Mesenchymal stem cell (in vitro differentiated cells and primary cell): Measurements from ENCODE around the gene NPW.

Source experiments
- DNase-seq: peaks from one replicate; pipeline ENCODE4 v3.0.0-alpha.2; 2013
- H2AFZ ChIP-seq: one replicate; pipeline ENCODE4 v1.6.1; 2013; ENCODE audit warnings: low read depth, mild to moderate bottlenecking, control low read depth, inconsistent platforms, low read length, moderate library complexity
- H2AK5ac ChIP-seq: 2 replicates; pipeline ENCODE4 v1.6.1; 2013; ENCODE audit warnings: low read length, moderate library complexity, mild to moderate bottlenecking, inconsistent platforms; ENCODE audit not compliant: severe bottlenecking
- H2BK120ac ChIP-seq: one replicate; pipeline ENCODE4 v1.6.1; 2013; ENCODE audit warnings: low read depth, mild to moderate bottlenecking, inconsistent platforms, low read length, moderate library complexity
- H2BK12ac ChIP-seq, 2 experiments: one replicate each; pipeline ENCODE4 v1.6.1; 2013; ENCODE audit warnings: inconsistent platforms in 2 of 2, low read length in 2 of 2, mild to moderate bottlenecking in 2 of 2, moderate library complexity in 2 of 2, control low read depth in 1 of 2
- H2BK15ac ChIP-seq: one replicate; pipeline ENCODE4 v1.6.1; 2013; ENCODE audit warnings: mild to moderate bottlenecking, low read depth, inconsistent platforms; ENCODE audit not compliant: poor library complexity, severe bottlenecking
- H2BK5ac ChIP-seq: 2 replicates; pipeline ENCODE4 v1.6.1; 2013; ENCODE audit warnings: low read depth, mild to moderate bottlenecking, low read length, control low read depth, inconsistent platforms; ENCODE audit not compliant: poor library complexity, severe bottlenecking
- H3K14ac ChIP-seq, 2 experiments: one replicate each; pipeline ENCODE4 v1.6.1; 2013; ENCODE audit warnings: inconsistent platforms in 2 of 2, low read length in 2 of 2, control low read depth in 1 of 2, mild to moderate bottlenecking in 1 of 2, moderate library complexity in 1 of 2
- H3K18ac ChIP-seq, 2 experiments: one replicate each; pipeline ENCODE4 v1.6.1; 2013; ENCODE audit warnings: inconsistent platforms in 2 of 2, low read length in 2 of 2, control low read depth in 1 of 2, low read depth in 1 of 2, mild to moderate bottlenecking in 1 of 2
- H3K23ac ChIP-seq, 2 experiments: one replicate each; pipeline ENCODE4 v1.6.1; 2013; ENCODE audit warnings: inconsistent platforms in 2 of 2, low read length in 2 of 2, mild to moderate bottlenecking in 2 of 2, moderate library complexity in 2 of 2, control low read depth in 1 of 2
- H3K27ac ChIP-seq: 2 replicates; pipeline ENCODE4 v1.5.1; 2013; ENCODE audit warnings: mild to moderate bottlenecking, moderate library complexity, low read length, control low read depth, inconsistent platforms; ENCODE audit not compliant: poor library complexity, severe bottlenecking
- H3K27me3 ChIP-seq, 2 experiments: 2 replicates each; pipeline versions ENCODE4 v1.6.1 to v1.7.0; 2013; ENCODE audit warnings: low read length in 2 of 2, mild to moderate bottlenecking in 2 of 2, moderate library complexity in 2 of 2, control low read depth in 1 of 2, inconsistent platforms in 1 of 2; ENCODE audit not compliant: control insufficient read depth in 1 of 2, insufficient read depth in 1 of 2
- H3K36me3 ChIP-seq, 2 experiments: 2 replicates each; pipeline versions ENCODE4 v1.6.1 to v1.7.0; 2013; ENCODE audit warnings: low read length in 2 of 2, control low read depth in 1 of 2, inconsistent platforms in 1 of 2, low read depth in 1 of 2, mild to moderate bottlenecking in 1 of 2; ENCODE audit not compliant: insufficient read depth in 2 of 2, control insufficient read depth in 1 of 2
- H3K4ac ChIP-seq, 2 experiments: one replicate each; pipeline ENCODE4 v1.6.1; 2013; ENCODE audit warnings: inconsistent platforms in 2 of 2, low read length in 2 of 2, mild to moderate bottlenecking in 2 of 2, moderate library complexity in 2 of 2, control low read depth in 1 of 2, low read depth in 1 of 2
- H3K4me1 ChIP-seq: 2 replicates; pipeline ENCODE4 v1.6.1; 2013; ENCODE audit warnings: low read depth, low read length, control low read depth; ENCODE audit not compliant: control insufficient read depth, insufficient read depth
- H3K4me2 ChIP-seq: 2 replicates; pipeline ENCODE4 v1.6.1; 2013; ENCODE audit warnings: low read length, mild to moderate bottlenecking, inconsistent platforms; ENCODE audit not compliant: poor library complexity, severe bottlenecking
- H3K4me3 ChIP-seq, 2 experiments: 2 replicates each; pipeline versions ENCODE4 v1.5.1 to v1.7.0; 2013; ENCODE audit warnings: low read length in 2 of 2, mild to moderate bottlenecking in 2 of 2, control low read depth in 1 of 2, low read depth in 1 of 2; ENCODE audit not compliant: insufficient read depth in 1 of 2
- H3K79me1 ChIP-seq: replicated peaks from 2 replicates; pipeline ENCODE4 v1.6.1; 2013; ENCODE audit warnings: mild to moderate bottlenecking, control low read depth, low read length, inconsistent platforms; ENCODE audit not compliant: poor library complexity, severe bottlenecking
- H3K9ac ChIP-seq: 2 replicates; pipeline ENCODE4 v1.7.0; 2013; ENCODE audit warnings: mild to moderate bottlenecking, low read length, moderate library complexity
- H3K9me3 ChIP-seq: 2 replicates; pipeline ENCODE4 v1.7.0; 2013; ENCODE audit warnings: mild to moderate bottlenecking, low read length; ENCODE audit not compliant: control insufficient read depth
- H4K8ac ChIP-seq: one replicate; pipeline ENCODE4 v1.6.1; 2013; ENCODE audit warnings: inconsistent platforms, mild to moderate bottlenecking, low read length, moderate library complexity
- H4K91ac ChIP-seq: one replicate; pipeline ENCODE4 v1.6.1; 2013; ENCODE audit warnings: mild to moderate bottlenecking, low read length, inconsistent platforms
- WGBS: methylation state at CpG from one replicate; pipeline ENCODE4 v1.1.7; 2013; ENCODE audit warnings: mixed read lengths; 5-methylcytosine and 5-hydroxymethylcytosine counted together

Gene NPW

GRCh38 chr16:1989209-1990100 is 30.1 kb upstream of the NPW start, which contains the start of gene SYNGR3:
SYNGR3 (plus strand) TSS chr16:1989970; CDS start chr16:1990103, 133 bp downstream.
- no peak for DNase-seq
- H3K36me3 ChIP-seq = peaks cover 18 to 32% of the 10 kb centered on the region in 2 experiments
- H2BK12ac ChIP-seq = peak within 1 kb of the TSS in 1 of 2 experiments; percentile 45
- peaks cover 49% of the 10 kb centered on the region for H3K4me1 ChIP-seq
- WGBS = 23% methylated on average over 33 of the region's 67 CpGs
- no peak within 1 kb of the TSS for H3K4ac ChIP-seq
- H4K91ac ChIP-seq = peak within 1 kb of the TSS; percentile 22
- no peak within 1 kb of the TSS for H2BK15ac ChIP-seq
- no peak within 1 kb of the TSS for H2AFZ ChIP-seq
- peak within 1 kb of the TSS in 1 of 2 experiments; percentile 31 for H3K4me3 ChIP-seq
- H3K9ac ChIP-seq = no peak within 1 kb of the TSS
- H3K14ac ChIP-seq = no peak within 1 kb of the TSS
- no peak within 1 kb of the TSS for H2BK5ac ChIP-seq
- no peak within 1 kb of the TSS for H4K8ac ChIP-seq
- no peak within 1 kb of the TSS for H3K27ac ChIP-seq
- H3K9me3 ChIP-seq = no peaks in the 10 kb centered on the region
- H3K4me2 ChIP-seq = peak within 1 kb of the TSS; percentile 63
- H3K23ac ChIP-seq = peak within 1 kb of the TSS in 1 of 2 experiments; percentile 56
- H2BK120ac ChIP-seq = no peak within 1 kb of the TSS
- H3K79me1 ChIP-seq = peaks cover 20% of the 10 kb centered on the region
- H3K18ac ChIP-seq = no peak within 1 kb of the TSS
- peaks cover 27 to 34% of the 10 kb centered on the region in 2 experiments for H3K27me3 ChIP-seq
- H2AK5ac ChIP-seq = no peak within 1 kb of the TSS

- Histone ChIP-seq H2BK15ac (no peak overlapping the region), H3K27me3 (peaks cover 27 to 34% of the 10 kb centered on the region in 2 experiments), H3K79me1 (peaks cover 20% of the 10 kb centered on the region), H2BK120ac (no peak overlapping the region), H3K27ac (no peak overlapping the region), H3K9ac (no peak overlapping the region), H3K36me3 (peaks cover 18 to 32% of the 10 kb centered on the region in 2 experiments), H3K4me3 (peak overlapping the region in 1 of 2 experiments; percentile 31), H2BK5ac (no peak overlapping the region), H2AK5ac (no peak overlapping the region), H3K4me1 (peaks cover 47% of the 10 kb centered on the region), H2AFZ (no peak overlapping the region), H3K18ac (no peak overlapping the region), H3K23ac (no peak overlapping the region), H2BK12ac (no peak overlapping the region), H3K4ac (no peak overlapping the region), H3K9me3 (no peaks in the 10 kb centered on the region), H3K14ac (no peak overlapping the region), H4K91ac (no peak overlapping the region), H4K8ac (no peak overlapping the region), H3K4me2 (peak overlapping the region; percentile 63)
- WGBS = no CpG with 5 or more reads among the region's 25 CpGs
- no peak for DNase-seq
Observed at GRCh38 chr16:1990101-1990350, 29.6 kb upstream of the NPW start.

DNA sequence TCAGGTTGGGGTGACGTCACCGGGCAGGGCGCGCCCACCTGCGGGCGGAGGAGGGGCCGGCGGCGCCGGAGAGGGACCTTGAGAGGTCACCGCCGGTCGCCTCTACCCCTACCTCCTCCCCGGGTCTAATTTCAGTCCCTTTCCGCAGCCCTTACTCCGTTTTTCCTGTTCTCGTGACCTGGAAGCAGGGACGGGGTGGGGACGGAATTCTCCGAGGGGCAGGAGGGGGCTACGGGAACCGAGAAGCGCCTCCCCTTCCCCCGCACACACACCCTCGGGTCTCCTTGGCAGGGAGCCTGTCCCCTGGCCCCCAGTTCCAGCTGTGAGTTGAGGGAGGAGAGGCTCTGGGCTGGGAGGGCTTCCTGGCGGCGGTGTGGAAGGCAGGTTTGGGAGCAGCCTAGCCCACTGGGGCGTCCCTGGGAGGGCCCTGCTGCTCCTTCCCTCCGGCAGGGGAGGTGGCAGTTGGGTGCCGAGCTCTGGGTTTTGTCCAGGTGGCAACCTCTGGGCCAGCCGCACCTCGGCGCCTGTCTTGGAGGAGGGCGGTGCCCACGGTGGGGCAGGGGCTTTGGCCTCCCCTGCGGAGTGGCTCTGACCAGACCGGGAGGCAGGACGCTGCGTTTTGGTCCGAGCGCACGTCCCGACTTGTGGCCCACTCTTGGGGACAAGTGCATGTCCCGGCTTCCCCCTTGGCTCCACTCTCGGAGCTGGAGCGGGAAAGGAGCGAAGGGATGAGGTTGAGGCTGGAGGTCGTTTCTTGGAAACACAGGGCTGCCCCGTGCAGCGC is 29.0 kb upstream of the NPW start:
- H3K4me1 ChIP-seq = peaks cover 41% of the 10 kb centered on the region
- peaks cover 22 to 29% of the 10 kb centered on the region in 2 experiments for H3K36me3 ChIP-seq
- H2AK5ac ChIP-seq = no peak overlapping the region
- H3K4ac ChIP-seq = no peak overlapping the region
- H3K9me3 ChIP-seq = no peaks in the 10 kb centered on the region
- H3K27me3 ChIP-seq = peaks cover 27 to 34% of the 10 kb centered on the region in 2 experiments
- H3K14ac ChIP-seq = no peak overlapping the region
- H2BK15ac ChIP-seq = no peak overlapping the region
- H3K18ac ChIP-seq = no peak overlapping the region
- H3K4me2 ChIP-seq = peak overlapping the region; percentile 63
- WGBS = 6% methylated on average over 26 of the region's 50 CpGs
- H3K9ac ChIP-seq = no peak overlapping the region
- peak overlapping the region; percentile 22 for H4K91ac ChIP-seq
- no peak overlapping the region for H3K27ac ChIP-seq
- DNase-seq = no peak
- peak overlapping the region in 1 of 2 experiments; percentile 15 for H3K4me3 ChIP-seq
- H2BK12ac ChIP-seq = peak overlapping the region in 1 of 2 experiments; percentile 45
- H3K79me1 ChIP-seq = peaks cover 14% of the 10 kb centered on the region
- H4K8ac ChIP-seq = no peak overlapping the region
- peak overlapping the region in 1 of 2 experiments; percentile 56 for H3K23ac ChIP-seq
- H2BK5ac ChIP-seq = no peak overlapping the region
- H2AFZ ChIP-seq = no peak overlapping the region
- no peak overlapping the region for H2BK120ac ChIP-seq

DNA sequence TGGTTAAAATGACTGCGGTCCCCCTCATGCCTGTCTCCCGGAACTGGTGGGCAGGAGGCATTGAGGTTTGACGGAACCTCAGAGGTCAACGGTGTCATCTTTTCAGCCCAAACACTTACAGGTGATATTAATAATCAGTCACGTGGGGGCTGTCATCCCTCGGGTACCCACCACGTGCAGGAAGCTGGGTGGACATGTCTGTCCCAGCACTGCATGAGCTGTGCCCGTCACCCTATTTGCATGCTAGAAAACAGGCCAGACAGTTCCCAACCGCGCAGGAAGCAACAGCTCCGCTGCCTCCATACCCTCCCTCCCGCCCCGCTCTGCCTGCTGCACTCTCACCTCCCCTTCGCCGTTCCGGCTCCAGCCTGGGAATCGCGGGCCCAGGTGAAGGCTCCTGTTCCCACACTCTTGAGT is 28.4 kb upstream of the NPW start:
- no peak overlapping the region for H2BK5ac ChIP-seq

More for the DNA sequence above, 28.4 kb upstream of the NPW start:
- no peak overlapping the region for H4K8ac ChIP-seq
- H3K27ac ChIP-seq = no peak overlapping the region
- H3K23ac ChIP-seq = no peak overlapping the region
- H2BK120ac ChIP-seq = no peak overlapping the region
- H3K4ac ChIP-seq = no peak overlapping the region
- 19% methylated on average over 18 of the region's 18 CpGs for WGBS
- no peak overlapping the region for H3K14ac ChIP-seq
- H3K4me3 ChIP-seq = peak overlapping the region in 1 of 2 experiments; percentile 14
- H2AFZ ChIP-seq = no peak overlapping the region
- H3K79me1 ChIP-seq = peaks cover 8% of the 10 kb centered on the region
- H3K9me3 ChIP-seq = no peaks in the 10 kb centered on the region
- H3K4me1 ChIP-seq = peaks cover 39% of the 10 kb centered on the region
- H3K27me3 ChIP-seq = peaks cover 27 to 34% of the 10 kb centered on the region in 2 experiments
- H3K4me2 ChIP-seq = no peak overlapping the region
- H2BK15ac ChIP-seq = no peak overlapping the region
- peak overlapping the region; percentile 22 for H4K91ac ChIP-seq
- no peak for DNase-seq
- H3K9ac ChIP-seq = no peak overlapping the region
- no peak overlapping the region for H2AK5ac ChIP-seq
- no peak overlapping the region for H2BK12ac ChIP-seq
- no peak overlapping the region for H3K18ac ChIP-seq
- H3K36me3 ChIP-seq = peaks cover 20 to 23% of the 10 kb centered on the region in 2 experiments
